Activated CD4-positive, alpha-beta T cell treated with anti-CD3 and anti-CD28 coated beads, Interleukin-2, amount 50 U/mL, for 24 hours (primary cell): Measurements from ENCODE around the gene BCAR3.

ENCODE experiments used
- DNase-seq, 2 donors: peaks; one replicate each; pipeline ENCODE4 v3.0.0-alpha.2; 2020; ENCODE audit warnings: low read depth in 1 of 2, low spot score in 1 of 2

The BCAR3 gene

DNA sequence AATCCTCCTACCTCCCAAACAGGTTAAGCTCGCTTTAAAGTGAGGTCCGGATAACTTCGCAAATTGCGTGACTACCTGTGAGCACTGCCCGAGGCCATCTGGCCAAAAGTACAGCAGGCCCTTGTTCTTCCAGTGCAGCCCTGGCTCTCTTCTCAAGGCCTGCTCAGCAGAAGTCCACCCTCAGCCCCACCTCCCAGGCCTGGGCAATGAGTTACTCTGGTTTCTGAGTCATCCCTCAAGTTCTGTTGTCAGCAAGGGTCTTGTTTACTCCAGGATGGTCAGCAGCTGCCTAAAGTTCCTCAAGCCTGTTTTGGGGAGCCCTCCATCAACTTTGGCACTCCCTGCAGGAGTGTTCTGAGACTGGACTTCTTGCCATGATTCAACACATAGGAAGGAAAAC is 101.7 kb downstream of the BCAR3 start:
- no peak for DNase-seq

- DNase-seq: no peak
Measured at GRCh38 chr1:93578911-93579825, 102.5 kb downstream of the BCAR3 start.

DNA sequence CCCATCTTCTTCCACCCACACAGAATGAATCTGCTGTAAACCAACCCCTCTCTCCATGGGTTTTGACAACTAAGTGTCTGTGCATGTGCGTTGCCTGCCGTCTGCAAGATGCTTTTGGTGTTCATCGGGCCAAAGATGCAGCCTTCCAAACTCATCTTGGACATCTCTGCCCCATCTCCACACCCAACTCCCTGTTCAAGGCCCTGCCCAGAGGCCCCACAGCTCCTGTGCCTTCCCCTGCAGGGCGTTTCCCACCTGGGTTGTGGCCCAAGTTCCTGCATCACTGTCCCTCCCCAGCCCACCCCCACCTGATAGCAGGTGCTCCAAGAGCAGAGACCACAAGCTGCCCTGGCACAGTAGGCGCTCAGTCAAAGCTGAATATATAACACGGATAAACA is 103.2 kb downstream of the BCAR3 start:
- DNase-seq: no peak

GRCh38 chr1:93577536-93578432 is 103.9 kb downstream of the BCAR3 start:
- DNase-seq: no peak

DNA sequence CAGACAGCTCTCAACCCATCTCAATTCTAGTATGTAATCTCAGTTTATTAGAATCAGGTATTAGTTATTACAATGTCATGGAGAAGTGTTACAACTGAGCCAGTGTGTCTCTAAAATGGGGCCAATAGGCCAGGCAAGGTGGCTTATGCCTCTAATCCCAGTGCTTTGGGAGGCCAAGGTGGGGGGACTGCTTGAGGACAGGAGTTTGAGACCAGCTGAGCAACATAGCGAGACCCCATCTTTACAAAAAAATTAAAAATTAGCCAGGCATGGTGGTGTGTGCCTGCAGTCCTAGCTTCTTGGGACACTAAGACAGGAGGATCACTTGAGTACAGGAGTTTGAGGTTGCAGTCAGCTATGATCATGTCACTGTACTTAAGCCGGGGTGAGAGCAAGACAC is 104.9 kb downstream of the BCAR3 start:
- no peak for DNase-seq

DNA sequence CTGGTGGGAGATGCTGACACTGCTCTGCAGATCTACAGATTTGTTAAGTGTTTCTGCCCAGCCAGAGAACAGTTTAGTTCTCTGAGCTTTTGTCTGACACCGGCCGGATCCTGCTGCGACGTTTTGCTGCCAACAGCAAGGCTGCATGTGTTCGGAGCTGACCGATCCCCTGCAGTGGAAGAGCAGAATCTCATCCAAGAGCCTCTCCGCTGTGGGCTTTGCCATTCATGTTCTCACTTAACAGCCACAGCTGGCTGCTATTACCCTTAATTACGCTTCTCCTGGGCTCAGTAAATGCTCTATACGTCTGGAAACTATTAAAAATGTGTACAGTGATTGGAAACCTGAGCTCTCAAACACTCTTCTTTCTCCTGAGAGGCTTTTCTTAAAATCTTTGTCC is 105.3 kb downstream of the BCAR3 start:
- no peak for DNase-seq

GRCh38 chr1:93575621-93576284 is 105.9 kb downstream of the BCAR3 start:
- DNase-seq: no peak

GRCh38 chr1:93574991-93575390 is 106.6 kb downstream of the BCAR3 start:
- DNase-seq: no peak

DNA sequence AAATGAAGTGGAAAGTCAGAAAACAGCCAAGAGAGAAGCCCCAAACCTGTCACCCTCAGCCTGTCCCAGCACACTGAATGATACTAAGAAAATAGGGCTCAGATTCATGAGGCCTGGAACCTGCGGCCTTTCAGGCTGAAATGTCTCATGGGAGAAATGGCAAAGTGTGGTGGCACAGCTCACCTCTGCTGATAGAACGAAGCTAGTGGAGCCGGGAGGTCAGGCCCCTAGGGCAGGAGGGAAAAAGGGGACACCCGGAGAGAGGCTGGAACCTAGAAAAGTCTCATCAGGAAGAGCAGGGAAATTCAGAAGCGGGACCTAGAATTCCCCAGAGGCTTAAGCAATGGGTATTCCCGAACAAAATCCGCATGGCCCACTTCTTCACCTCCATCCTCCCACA is 107.1 kb downstream of the BCAR3 start:
- DNase-seq: no peak

- DNase-seq: no peak
Measured at GRCh38 chr1:93573940-93574469, 107.6 kb downstream of the BCAR3 start.

DNA sequence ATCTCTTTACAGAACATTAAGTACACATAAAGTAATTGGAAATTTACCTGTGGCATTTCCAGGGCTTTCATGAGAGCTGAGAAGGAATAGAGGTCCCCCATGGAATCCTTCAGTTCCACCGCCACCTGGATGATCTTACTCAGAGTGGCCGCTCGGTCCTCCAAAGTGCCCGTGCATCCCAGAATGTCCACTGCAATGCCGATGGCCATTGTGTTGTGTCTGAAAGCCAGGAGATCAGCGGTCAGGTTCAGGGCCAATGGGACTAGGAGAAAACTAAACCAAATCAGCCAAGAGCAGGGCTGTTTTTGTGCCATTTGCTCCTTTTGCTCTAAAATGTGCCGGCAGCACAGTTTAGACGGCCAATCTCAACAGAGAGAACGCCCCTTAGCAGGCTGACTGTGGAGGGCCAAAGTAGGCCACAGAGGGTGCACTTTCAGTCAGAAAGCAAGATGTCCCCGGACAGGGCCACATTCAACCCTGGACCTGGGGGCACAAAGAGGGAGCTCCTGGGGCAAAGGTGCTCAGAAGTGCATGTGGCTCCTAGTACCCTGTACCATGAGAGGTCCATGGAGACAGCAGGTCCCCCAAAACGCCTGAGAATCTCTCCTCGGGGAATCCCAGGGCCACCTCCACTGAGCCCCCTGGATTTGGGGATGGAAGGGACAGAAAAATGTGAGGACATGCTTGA is 109.9 kb downstream of the BCAR3 start:
- DNase-seq: no peak

DNA sequence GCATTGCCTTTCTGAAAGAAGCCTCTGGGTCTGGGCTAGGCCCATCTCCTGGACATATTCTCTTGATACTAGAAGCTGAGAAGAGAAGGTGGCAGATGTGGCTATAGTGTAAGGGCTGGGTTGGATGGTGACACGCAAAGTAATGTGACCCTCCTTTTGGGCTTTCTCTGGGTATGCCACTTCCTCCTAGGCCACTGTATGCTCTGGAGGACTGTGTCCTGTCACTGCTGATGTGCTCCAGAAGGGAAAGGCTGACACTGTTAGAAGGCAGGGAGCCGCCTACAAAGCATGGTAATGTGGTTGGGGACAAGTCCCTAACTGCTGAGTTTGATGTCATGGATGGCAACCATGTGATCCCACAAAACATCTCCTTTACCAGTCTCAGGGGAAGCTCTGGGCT is 112.1 kb downstream of the BCAR3 start:
- DNase-seq: no peak

DNA sequence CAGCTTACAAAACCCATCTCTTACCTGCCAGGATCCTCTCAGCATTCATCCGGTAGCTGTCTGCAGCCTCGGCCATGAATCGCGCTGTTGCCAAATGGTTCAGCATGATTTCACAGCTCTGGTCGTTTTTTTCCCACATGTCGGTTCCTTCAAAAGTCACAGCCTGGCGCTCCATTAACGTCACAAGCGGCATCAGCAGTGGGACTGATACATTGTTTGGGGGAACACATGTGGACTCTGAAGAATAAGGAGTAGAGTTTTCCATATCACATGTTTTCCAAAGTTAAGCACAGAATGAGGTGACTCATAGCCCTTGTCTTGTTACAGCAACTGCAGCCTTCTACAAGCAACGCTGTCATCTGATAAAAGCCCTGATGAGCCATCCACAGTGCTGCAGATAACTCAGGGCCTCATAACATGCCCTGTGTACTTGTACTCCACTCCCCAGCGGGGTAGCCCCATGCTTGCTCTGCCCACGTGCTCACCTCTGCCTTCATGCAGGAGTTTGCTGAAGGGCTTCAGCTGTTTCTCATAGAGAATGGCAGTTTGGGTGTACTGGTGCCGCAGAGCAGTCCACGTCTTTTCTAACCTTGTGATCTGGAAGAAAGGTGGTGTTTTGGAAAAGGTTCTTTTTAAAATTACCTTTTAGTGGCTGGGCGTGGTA is 114.2 kb downstream of the BCAR3 start:
- DNase-seq: no peak

DNA sequence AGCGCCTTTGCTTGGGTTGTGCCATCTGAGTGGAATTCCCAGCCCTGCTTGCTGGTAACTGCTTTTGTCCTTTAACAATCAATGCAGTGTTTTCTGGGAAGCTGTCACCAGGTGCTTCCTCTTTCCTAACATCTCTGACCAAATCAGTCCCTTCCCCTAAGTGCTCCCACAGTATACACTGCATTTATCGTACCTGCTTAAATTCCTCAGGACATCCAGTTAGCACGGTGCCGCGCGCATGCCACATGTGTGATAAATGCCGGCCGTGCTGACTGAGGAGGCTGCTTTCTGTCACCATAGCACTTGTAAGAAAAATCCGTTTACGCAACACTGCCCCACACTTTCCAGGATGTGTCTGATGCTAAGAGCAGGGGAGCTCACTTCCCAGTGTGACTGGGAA is 115.4 kb downstream of the BCAR3 start:
- no peak for DNase-seq

DNA sequence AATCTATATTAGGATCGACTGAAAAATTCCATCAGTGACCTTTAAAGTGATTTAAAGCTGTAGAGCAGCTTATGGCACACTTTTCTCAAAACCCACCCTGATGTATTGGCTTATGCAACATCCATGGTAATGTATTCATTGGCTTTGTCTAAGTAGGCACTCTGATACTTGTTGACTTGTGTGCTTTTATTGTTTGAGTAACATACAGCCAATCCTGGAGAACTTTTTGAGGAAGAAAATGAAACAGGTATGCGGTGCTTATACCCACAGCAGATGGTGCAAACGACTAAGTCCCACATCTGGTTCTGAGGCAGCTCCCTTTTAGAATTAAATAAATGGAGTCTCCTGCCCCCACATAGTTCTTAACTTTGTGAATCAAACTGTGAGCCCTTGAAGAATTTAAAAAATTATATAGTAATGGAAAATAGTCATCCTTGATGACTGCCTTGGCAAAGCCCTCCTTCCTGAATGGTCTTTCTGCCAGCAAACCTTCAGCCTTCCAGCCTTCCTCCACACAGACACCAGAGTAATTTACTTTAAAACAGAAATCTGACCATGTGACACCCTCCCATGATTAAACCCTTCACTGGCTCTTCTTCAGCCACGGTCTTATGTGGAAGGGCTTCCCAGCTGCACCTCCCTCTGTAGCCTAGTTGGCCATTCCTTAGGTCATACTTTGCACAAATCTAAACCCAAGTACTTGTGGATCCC is 116.0 kb downstream of the BCAR3 start:
- no peak for DNase-seq

GRCh38 chr1:93559695-93560094 is 121.9 kb downstream of the BCAR3 start:
- no peak for DNase-seq

GRCh38 chr1:93559045-93559444 is 122.6 kb downstream of the BCAR3 start:
- no peak for DNase-seq

- no peak for DNase-seq
Measured at GRCh38 chr1:93556291-93556690, 125.3 kb downstream of the BCAR3 start.
